ENCODE data around the gene PTPRN2. TPM values are rescaled to one million over a fixed set of nuclear protein-coding genes. Genes with fewer than 3 reads are reported as not detected.

PTPRN2 gene
- total RNA-seq, 2 donors from 2014 or later: 0.72 to 0.79 TPM

DNA sequence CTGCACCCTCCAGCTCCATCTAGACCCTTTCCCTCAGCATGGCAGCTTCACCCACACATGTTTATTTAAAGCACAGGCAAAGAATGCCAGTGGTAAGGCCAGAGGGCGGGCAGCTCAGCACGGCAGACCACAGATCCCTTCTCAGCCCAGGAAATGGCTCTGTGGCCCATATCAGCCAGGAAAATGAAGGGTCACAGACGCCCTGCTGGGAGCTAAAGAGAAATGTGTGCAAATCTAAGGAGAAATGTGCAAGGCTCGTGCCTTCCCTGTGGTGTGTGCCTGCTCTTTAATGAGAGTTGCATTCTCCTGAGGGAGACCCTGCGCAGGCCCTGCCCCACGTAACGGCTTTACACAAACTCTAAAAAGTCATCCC lies 23.0 kb downstream of the PTPRN2 start:
- Mint-ChIP-seq H3K36me3 (ENCODE audit: insufficient read depth in 2 of 2) (no peaks in the 10 kb centered on the region), H3K4me1 (ENCODE audit: low read depth) (no peaks in the 10 kb centered on the region), H3K27ac (no peak overlapping the region), H3K4me3 (no peak overlapping the region), H3K9me3 (no peaks in the 10 kb centered on the region), H3K27me3 (ENCODE audit: low read depth) (peaks cover 16% of the 10 kb centered on the region)
- no peak for DNase-seq
- no peak for ATAC-seq (replicated peaks in 1 of 2)

DNA sequence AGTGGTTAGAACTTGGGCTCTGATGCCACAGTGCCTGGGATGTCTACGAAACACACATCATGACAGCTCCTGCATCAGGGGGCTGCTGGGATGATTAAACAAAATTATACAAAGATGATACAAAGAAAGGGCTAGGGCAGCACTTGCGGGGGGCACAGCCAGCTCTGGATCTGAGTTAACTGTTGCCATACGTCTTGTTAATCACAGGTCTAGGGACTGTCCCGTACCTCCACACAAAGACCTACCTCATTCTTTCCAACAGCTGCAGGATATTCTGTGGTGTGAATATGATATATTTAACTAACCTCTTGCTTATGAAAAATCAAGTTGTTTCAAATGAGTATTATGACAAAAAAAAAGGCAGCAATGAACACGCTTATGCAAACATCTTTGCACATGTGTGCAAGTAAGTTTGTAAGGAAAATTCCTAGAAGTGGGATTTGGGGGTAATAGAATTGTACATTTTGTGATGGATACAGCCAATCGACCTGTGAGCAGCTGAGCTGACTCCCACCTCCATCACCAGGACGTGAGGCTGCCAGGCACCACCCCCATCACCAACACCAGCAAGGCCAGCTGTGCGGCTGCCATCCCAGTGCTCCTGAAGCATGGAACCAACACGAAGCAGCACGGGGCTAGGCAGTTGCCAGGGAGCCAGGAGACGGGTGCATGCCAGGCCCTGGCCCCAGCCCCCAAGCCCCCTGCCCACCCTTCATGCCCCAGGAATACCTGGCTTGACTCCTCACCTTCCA lies 23.5 kb downstream of the PTPRN2 start:
- peaks cover 16% of the 10 kb centered on the region for H3K27me3 Mint-ChIP-seq (ENCODE audit: low read depth)
- ATAC-seq (replicated peaks in 1 of 2) (peak in 1 of 2 donors; percentile 26), DNase-seq (no peak)
- H3K4me1 Mint-ChIP-seq (ENCODE audit: low read depth): no peaks in the 10 kb centered on the region
- H3K4me3 Mint-ChIP-seq: no peak overlapping the region
- H3K27ac Mint-ChIP-seq: no peak overlapping the region
- H3K9me3 Mint-ChIP-seq: no peaks in the 10 kb centered on the region
- H3K36me3 Mint-ChIP-seq (ENCODE audit: insufficient read depth in 2 of 2): no peaks in the 10 kb centered on the region

DNA sequence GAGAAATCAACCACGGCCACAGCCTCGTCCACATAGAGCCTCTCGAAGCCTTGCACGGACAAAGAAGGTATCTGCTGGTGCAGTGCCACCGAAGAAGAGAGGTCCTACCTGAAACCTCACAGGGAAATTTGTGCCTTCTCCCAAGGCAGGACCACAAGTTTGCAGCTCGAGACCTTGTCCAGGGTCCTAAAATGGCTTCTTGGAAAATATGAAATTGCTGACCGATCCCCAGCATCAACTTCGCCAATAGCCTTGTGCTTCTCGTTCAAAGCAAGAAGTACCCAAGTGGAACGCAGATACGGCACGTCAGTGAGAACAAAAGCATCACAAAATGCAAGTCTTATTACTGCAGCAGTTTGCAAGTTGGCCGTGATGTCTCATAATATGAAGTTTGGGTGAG lies 24.6 kb downstream of the PTPRN2 start:
- Mint-ChIP-seq H3K4me1 (ENCODE audit: low read depth) (no peaks in the 10 kb centered on the region), H3K9me3 (no peaks in the 10 kb centered on the region), H3K27me3 (ENCODE audit: low read depth) (peaks cover 12% of the 10 kb centered on the region), H3K4me3 (no peak overlapping the region), H3K27ac (no peak overlapping the region), H3K36me3 (ENCODE audit: insufficient read depth in 2 of 2) (no peaks in the 10 kb centered on the region)
- DNase-seq (no peak), ATAC-seq (replicated peaks in 1 of 2) (no peak)

GRCh38 chr7:158562517-158562916 lies 25.1 kb downstream of the PTPRN2 start:
- no peaks in the 10 kb centered on the region for H3K4me1 Mint-ChIP-seq (ENCODE audit: low read depth)
- H3K27me3 Mint-ChIP-seq (ENCODE audit: low read depth): peaks cover 12% of the 10 kb centered on the region
- H3K4me3 Mint-ChIP-seq: no peak overlapping the region
- H3K9me3 Mint-ChIP-seq: no peaks in the 10 kb centered on the region
- H3K27ac Mint-ChIP-seq: no peak overlapping the region
- DNase-seq (no peak), ATAC-seq (replicated peaks in 1 of 2) (no peak)
- H3K36me3 Mint-ChIP-seq (ENCODE audit: insufficient read depth in 2 of 2): no peaks in the 10 kb centered on the region

- Mint-ChIP-seq H3K27ac (no peak overlapping the region), H3K36me3 (ENCODE audit: insufficient read depth in 2 of 2) (no peaks in the 10 kb centered on the region), H3K4me3 (no peak overlapping the region), H3K27me3 (ENCODE audit: low read depth) (peaks cover 12% of the 10 kb centered on the region), H3K9me3 (no peaks in the 10 kb centered on the region), H3K4me1 (ENCODE audit: low read depth) (no peaks in the 10 kb centered on the region)
- DNase-seq (no peak), ATAC-seq (replicated peaks in 1 of 2) (no peak)
Observed at GRCh38 chr7:158561659-158562058, 26.0 kb downstream of the PTPRN2 start.

DNA sequence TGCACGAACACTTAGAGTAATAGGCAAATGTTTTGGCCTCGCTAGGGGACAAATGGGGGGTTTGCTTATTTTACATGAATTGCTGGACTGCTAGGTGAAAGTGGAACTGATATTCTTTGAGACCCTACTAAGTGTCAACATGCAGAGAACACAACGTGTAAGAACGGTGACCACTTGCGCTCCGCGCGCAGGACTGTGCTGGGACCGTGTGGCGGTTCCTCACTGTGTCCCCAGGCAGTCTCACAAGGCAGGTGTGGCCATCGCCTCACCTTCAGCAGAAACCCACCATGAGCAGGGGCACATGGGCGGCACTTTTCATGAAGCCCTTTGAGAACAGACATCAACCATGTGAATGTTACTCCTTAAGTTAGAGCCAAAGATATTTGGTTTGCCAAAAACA lies 27.2 kb downstream of the PTPRN2 start:
- Mint-ChIP-seq H3K4me1 (ENCODE audit: low read depth) (no peaks in the 10 kb centered on the region), H3K9me3 (peaks cover 2 to 3% of the 10 kb centered on the region in 2 donors), H3K27ac (no peak overlapping the region), H3K36me3 (ENCODE audit: insufficient read depth in 2 of 2) (peaks cover 0 to 2% of the 10 kb centered on the region in 2 donors), H3K27me3 (ENCODE audit: low read depth) (peaks cover 18% of the 10 kb centered on the region), H3K4me3 (no peak overlapping the region)
- no peak for ATAC-seq (replicated peaks in 1 of 2)
- no peak for DNase-seq

- Mint-ChIP-seq H3K27ac (no peak overlapping the region), H3K27me3 (ENCODE audit: low read depth) (peaks cover 18% of the 10 kb centered on the region), H3K36me3 (ENCODE audit: insufficient read depth in 2 of 2) (peaks cover 0 to 2% of the 10 kb centered on the region in 2 donors), H3K4me3 (no peak overlapping the region), H3K4me1 (ENCODE audit: low read depth) (no peaks in the 10 kb centered on the region), H3K9me3 (peaks cover 2 to 3% of the 10 kb centered on the region in 2 donors)
- DNase-seq (no peak), ATAC-seq (replicated peaks in 1 of 2) (no peak)
Observed at GRCh38 chr7:158559356-158559755, 28.3 kb downstream of the PTPRN2 start.

GRCh38 chr7:158558816-158559215 lies 28.8 kb downstream of the PTPRN2 start:
- H3K27me3 Mint-ChIP-seq (ENCODE audit: low read depth): peaks cover 18% of the 10 kb centered on the region
- no peaks in the 10 kb centered on the region for H3K4me1 Mint-ChIP-seq (ENCODE audit: low read depth)
- ATAC-seq (replicated peaks in 1 of 2): no peak
- H3K9me3 Mint-ChIP-seq: peaks cover 2 to 3% of the 10 kb centered on the region in 2 donors
- peaks cover 0 to 2% of the 10 kb centered on the region in 2 donors for H3K36me3 Mint-ChIP-seq (ENCODE audit: insufficient read depth in 2 of 2)
- H3K27ac Mint-ChIP-seq: no peak overlapping the region
- H3K4me3 Mint-ChIP-seq: no peak overlapping the region
- DNase-seq: no peak

DNA sequence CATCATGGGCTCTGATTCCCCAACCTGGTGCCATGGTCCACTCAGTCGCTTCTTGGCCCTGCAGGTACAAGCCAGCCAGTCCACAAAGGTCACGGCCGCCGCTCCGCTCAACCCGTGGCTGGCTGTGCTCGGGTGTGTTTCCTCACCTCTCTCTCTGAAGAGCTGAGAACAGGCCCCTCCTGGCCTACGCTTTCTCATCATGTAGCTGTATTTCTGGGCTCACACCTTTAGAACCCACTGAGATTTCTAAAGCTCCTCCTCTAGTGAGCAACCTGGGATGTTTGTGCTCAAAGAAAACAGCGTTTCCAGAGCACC lies 30.2 kb downstream of the PTPRN2 start:
- Mint-ChIP-seq H3K36me3 (ENCODE audit: insufficient read depth in 2 of 2) (peaks cover 0 to 2% of the 10 kb centered on the region in 2 donors), H3K27ac (no peak overlapping the region), H3K27me3 (ENCODE audit: low read depth) (peaks cover 18% of the 10 kb centered on the region), H3K9me3 (peaks cover 2 to 3% of the 10 kb centered on the region in 2 donors), H3K4me3 (no peak overlapping the region), H3K4me1 (ENCODE audit: low read depth) (no peaks in the 10 kb centered on the region)
- DNase-seq (no peak), ATAC-seq (replicated peaks in 1 of 2) (no peak)

GRCh38 chr7:158556721-158557440 lies 30.7 kb downstream of the PTPRN2 start:
- peaks cover 18% of the 10 kb centered on the region for H3K27me3 Mint-ChIP-seq (ENCODE audit: low read depth)
- no peak overlapping the region for H3K4me3 Mint-ChIP-seq
- H3K27ac Mint-ChIP-seq: no peak overlapping the region
- H3K36me3 Mint-ChIP-seq (ENCODE audit: insufficient read depth in 2 of 2): peaks cover 0 to 2% of the 10 kb centered on the region in 2 donors
- DNase-seq (no peak), ATAC-seq (replicated peaks in 1 of 2) (no peak)
- peaks cover 2 to 3% of the 10 kb centered on the region in 2 donors for H3K9me3 Mint-ChIP-seq
- no peaks in the 10 kb centered on the region for H3K4me1 Mint-ChIP-seq (ENCODE audit: low read depth)

DNA sequence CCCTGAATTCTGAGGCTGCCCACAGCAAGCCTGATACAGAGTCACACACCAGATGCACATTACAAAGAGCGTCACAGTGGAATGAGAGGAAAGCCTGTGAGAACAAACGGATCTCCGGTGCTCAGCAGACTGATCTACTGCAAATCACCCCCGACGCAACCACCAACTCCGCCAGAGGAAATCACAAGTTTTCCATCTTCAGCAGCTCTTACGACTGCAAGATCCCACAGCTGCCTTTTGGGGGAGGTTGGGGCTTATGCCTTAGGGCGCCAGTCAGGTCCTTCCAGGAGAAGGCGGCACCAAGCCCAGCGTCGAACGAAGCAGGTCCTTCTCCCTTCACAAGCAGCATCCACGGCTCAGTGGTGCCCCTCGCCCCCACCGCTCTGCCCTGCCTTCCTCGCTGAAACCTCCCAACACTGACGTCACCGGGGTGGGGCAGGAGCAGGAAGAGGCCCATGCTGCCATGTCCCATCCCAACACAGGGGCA lies 32.5 kb downstream of the PTPRN2 start:
- DNase-seq: no peak
- no peak overlapping the region for H3K4me3 Mint-ChIP-seq
- H3K9me3 Mint-ChIP-seq: peaks cover 2 to 3% of the 10 kb centered on the region in 2 donors
- H3K36me3 Mint-ChIP-seq (ENCODE audit: insufficient read depth in 2 of 2): peaks cover 0 to 2% of the 10 kb centered on the region in 2 donors
- no peaks in the 10 kb centered on the region for H3K4me1 Mint-ChIP-seq (ENCODE audit: low read depth)
- H3K27ac Mint-ChIP-seq: no peak overlapping the region
- no peak for ATAC-seq (replicated peaks in 1 of 2)
- peaks cover 13% of the 10 kb centered on the region for H3K27me3 Mint-ChIP-seq (ENCODE audit: low read depth)

DNA sequence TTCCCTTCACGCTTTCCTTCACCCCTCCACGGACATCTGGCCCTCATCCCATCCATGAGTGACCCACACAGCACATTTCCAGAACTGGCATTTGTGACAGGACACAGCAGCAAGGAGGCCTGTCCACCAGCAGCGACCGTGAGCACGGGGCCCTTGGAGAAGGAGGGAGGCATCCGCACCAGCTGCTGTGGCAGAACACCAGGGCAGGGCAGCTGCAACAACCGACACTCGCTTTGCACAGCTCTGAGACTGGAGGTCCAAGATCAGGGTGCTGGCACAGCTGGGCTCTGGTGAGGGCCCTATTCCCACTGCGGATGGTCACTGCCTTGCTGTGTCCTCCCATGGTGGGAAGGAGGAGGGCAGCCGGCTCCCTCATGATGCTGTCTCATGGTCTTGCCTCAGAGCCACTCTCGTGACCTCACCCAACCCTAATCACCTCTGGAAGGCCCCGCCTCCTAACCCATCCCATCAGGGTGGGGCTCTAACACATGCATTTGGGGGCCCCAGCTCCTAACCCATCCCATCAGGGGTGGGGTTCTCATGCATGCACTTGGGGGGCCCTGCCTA lies 36.7 kb downstream of the PTPRN2 start:
- ATAC-seq (replicated peaks in 1 of 2): no peak
- Mint-ChIP-seq H3K27me3 (ENCODE audit: low read depth) (peaks cover 3% of the 10 kb centered on the region), H3K4me3 (no peak overlapping the region), H3K27ac (no peak overlapping the region), H3K36me3 (ENCODE audit: insufficient read depth in 2 of 2) (peaks cover 0 to under 1% of the 10 kb centered on the region in 2 donors), H3K4me1 (ENCODE audit: low read depth) (no peaks in the 10 kb centered on the region), H3K9me3 (peaks cover 1% of the 10 kb centered on the region in 2 donors)
- DNase-seq: no peak

DNA sequence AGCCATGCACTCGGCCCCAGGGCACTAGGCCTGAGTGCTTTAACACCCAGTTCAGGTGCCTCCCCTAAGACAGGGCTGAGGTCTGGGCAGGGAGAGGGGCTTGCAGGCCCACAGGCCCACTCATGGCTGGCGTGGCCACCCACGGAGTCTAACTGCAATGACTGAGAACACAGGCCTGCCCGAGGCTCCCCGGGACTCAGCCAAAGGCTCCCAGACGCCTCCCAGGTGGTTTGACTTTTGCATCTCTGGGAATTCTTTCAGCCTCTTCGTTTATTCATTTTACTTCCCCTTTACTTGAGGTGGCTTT lies 37.3 kb downstream of the PTPRN2 start:
- ATAC-seq (replicated peaks in 1 of 2) (no peak), DNase-seq (no peak)
- H3K4me3 Mint-ChIP-seq: no peak overlapping the region
- H3K9me3 Mint-ChIP-seq: no peaks in the 10 kb centered on the region
- H3K4me1 Mint-ChIP-seq (ENCODE audit: low read depth): no peaks in the 10 kb centered on the region
- no peaks in the 10 kb centered on the region for H3K36me3 Mint-ChIP-seq (ENCODE audit: insufficient read depth in 2 of 2)
- no peak overlapping the region for H3K27ac Mint-ChIP-seq
- H3K27me3 Mint-ChIP-seq (ENCODE audit: low read depth): no peaks in the 10 kb centered on the region
